Activated CD8-positive, alpha-beta T cell treated with anti-CD3 and anti-CD28 coated beads, Interleukin-2, amount 10 ng/mL, durations not matched to agents 7 days and 5 days (primary cell): ENCODE data around the gene BICC1. TPM values are rescaled to one million over a fixed set of nuclear protein-coding genes. Genes with fewer than 3 reads are reported as not detected.

Source experiments
- ATAC-seq: fragments of 150-1000 bp; cut with Tn5 transposase; one replicate; pipeline ENCODE4 v1.10.0; 2021; ENCODE audit warnings: moderate library complexity
- CTCF ChIA-PET: fragments of 350-600 bp; sonication (Branson Sonifier 250); formaldehyde crosslinking; loops from one replicate; lab custom pipeline; 2021; ENCODE audit warnings: antibody characterized with exemption; lab: Charles Lee
- POLR2A ChIA-PET: fragments of 350-600 bp; sonication (Branson Sonifier 250); formaldehyde crosslinking; loops from one replicate; lab custom pipeline; 2021; ENCODE audit warnings: antibody characterized with exemption; lab: Charles Lee
- DNase-seq: peaks from one replicate; pipeline ENCODE4 v3.0.0-alpha.2; 2020
- H3K27ac Mint-ChIP-seq: one replicate; pipeline ENCODE4 v1.8.0; 2021; ENCODE audit warnings: mild to moderate bottlenecking, mixed read lengths
- H3K27me3 Mint-ChIP-seq: one replicate; pipeline ENCODE4 v1.8.0; 2021; ENCODE audit warnings: low read depth, mixed read lengths
- H3K36me3 Mint-ChIP-seq: one replicate; pipeline ENCODE4 v1.8.0; 2021; ENCODE audit warnings: low read depth, mixed read lengths
- H3K4me1 Mint-ChIP-seq: one replicate; pipeline ENCODE4 v1.8.0; 2021; ENCODE audit warnings: low read depth, mixed read lengths
- H3K4me3 Mint-ChIP-seq: one replicate; pipeline ENCODE4 v1.8.0; 2021; ENCODE audit warnings: mild to moderate bottlenecking, mixed read lengths
- H3K9me3 Mint-ChIP-seq: one replicate; pipeline ENCODE4 v1.8.0; 2022; ENCODE audit warnings: mixed read lengths; ENCODE audit not compliant: insufficient read depth
- total RNA-seq, 2 experiments: library from RNA; stranded (reverse); gene quantifications; one replicate each; pipeline ENCODE4 v1.2.3, GENCODE V29; 2021

BICC1 gene
- total RNA-seq, 2 experiments from 2014 or later: not detected

GRCh38 chr10:58547963-58548362 lies 35.3 kb downstream of the BICC1 start:
- DNase-seq: no peak
- ChIA-PET CTCF (no interaction called here), POLR2A (no interaction called here)
- no peak overlapping the region for H3K27ac Mint-ChIP-seq
- no peak overlapping the region for H3K4me3 Mint-ChIP-seq
- H3K27me3 Mint-ChIP-seq: peaks cover 5% of the 10 kb centered on the region
- no peaks in the 10 kb centered on the region for H3K36me3 Mint-ChIP-seq
- H3K9me3 Mint-ChIP-seq: no peaks in the 10 kb centered on the region
- ATAC-seq: no peak
- H3K4me1 Mint-ChIP-seq: no peaks in the 10 kb centered on the region

GRCh38 chr10:58554316-58554715 lies 41.6 kb downstream of the BICC1 start:
- Mint-ChIP-seq H3K36me3 (no peaks in the 10 kb centered on the region), H3K4me1 (no peaks in the 10 kb centered on the region), H3K27ac (no peak overlapping the region), H3K4me3 (no peak overlapping the region), H3K9me3 (peaks cover 5% of the 10 kb centered on the region), H3K27me3 (peaks cover 5% of the 10 kb centered on the region)
- ChIA-PET POLR2A (no interaction called here), CTCF (no interaction called here)
- ATAC-seq: no peak
- no peak for DNase-seq

- ATAC-seq (no peak), DNase-seq (no peak)
- peaks cover 5% of the 10 kb centered on the region for H3K27me3 Mint-ChIP-seq
- H3K4me1 Mint-ChIP-seq: no peaks in the 10 kb centered on the region
- peaks cover 5% of the 10 kb centered on the region for H3K9me3 Mint-ChIP-seq
- ChIA-PET CTCF (no interaction called here), POLR2A (no interaction called here)
- no peaks in the 10 kb centered on the region for H3K36me3 Mint-ChIP-seq
- H3K27ac Mint-ChIP-seq: no peak overlapping the region
- no peak overlapping the region for H3K4me3 Mint-ChIP-seq
These were observed 42.7 kb downstream of the BICC1 start for GRCh38 chr10:58555170-58555929.

- CTCF ChIA-PET: no interaction called here
These were observed 43.2 kb downstream of the BICC1 start for GRCh38 chr10:58555930-58556311.

GRCh38 chr10:58556516-58557165 lies 44.0 kb downstream of the BICC1 start:
- no peaks in the 10 kb centered on the region for H3K4me1 Mint-ChIP-seq
- H3K36me3 Mint-ChIP-seq: no peaks in the 10 kb centered on the region
- peaks cover 6% of the 10 kb centered on the region for H3K9me3 Mint-ChIP-seq
- ChIA-PET POLR2A (no interaction called here), CTCF (no interaction called here)
- no peaks in the 10 kb centered on the region for H3K27me3 Mint-ChIP-seq
- DNase-seq (no peak), ATAC-seq (no peak)
- no peak overlapping the region for H3K27ac Mint-ChIP-seq
- H3K4me3 Mint-ChIP-seq: no peak overlapping the region

More at GRCh38 chr10:58555930-58556311, 43.2 kb downstream of the BICC1 start:
- ATAC-seq: no peak
- Mint-ChIP-seq H3K27me3 (peaks cover 3% of the 10 kb centered on the region), H3K36me3 (no peaks in the 10 kb centered on the region), H3K9me3 (peaks cover 5% of the 10 kb centered on the region), H3K27ac (no peak overlapping the region), H3K4me1 (no peaks in the 10 kb centered on the region), H3K4me3 (no peak overlapping the region)
- DNase-seq: no peak
- POLR2A ChIA-PET: no interaction called here

GRCh38 chr10:58557714-58558113 lies 45.0 kb downstream of the BICC1 start:
- ChIA-PET POLR2A (no interaction called here), CTCF (interaction anchor here (1.1 kb wide), 1 partner anchor 27 kb away, joined by 3 read pairs; no protein-coding TSS in a partner anchor)
- Mint-ChIP-seq H3K36me3 (no peaks in the 10 kb centered on the region), H3K9me3 (peaks cover 14% of the 10 kb centered on the region), H3K4me1 (no peaks in the 10 kb centered on the region), H3K27ac (no peak overlapping the region), H3K27me3 (no peaks in the 10 kb centered on the region), H3K4me3 (no peak overlapping the region)
- ATAC-seq: no peak
- no peak for DNase-seq

- Mint-ChIP-seq H3K9me3 (peaks cover 14% of the 10 kb centered on the region), H3K27ac (no peak overlapping the region), H3K4me3 (no peak overlapping the region), H3K27me3 (no peaks in the 10 kb centered on the region), H3K36me3 (no peaks in the 10 kb centered on the region), H3K4me1 (no peaks in the 10 kb centered on the region)
- ATAC-seq (no peak), DNase-seq (no peak)
- CTCF ChIA-PET: no interaction called here
- POLR2A ChIA-PET: no interaction called here
These were observed 47.4 kb downstream of the BICC1 start for GRCh38 chr10:58560068-58560467.

GRCh38 chr10:58565271-58565670 lies 52.6 kb downstream of the BICC1 start:
- ATAC-seq (no peak), DNase-seq (no peak)
- Mint-ChIP-seq H3K9me3 (peaks cover 9% of the 10 kb centered on the region), H3K4me3 (no peak overlapping the region), H3K4me1 (no peaks in the 10 kb centered on the region), H3K36me3 (no peaks in the 10 kb centered on the region), H3K27ac (no peak overlapping the region), H3K27me3 (no peaks in the 10 kb centered on the region)
- ChIA-PET CTCF (no interaction called here), POLR2A (no interaction called here)

GRCh38 chr10:58567652-58568051 lies 55.0 kb downstream of the BICC1 start:
- DNase-seq: no peak
- Mint-ChIP-seq H3K9me3 (no peaks in the 10 kb centered on the region), H3K4me1 (no peaks in the 10 kb centered on the region), H3K36me3 (no peaks in the 10 kb centered on the region), H3K4me3 (no peak overlapping the region), H3K27ac (no peak overlapping the region), H3K27me3 (no peaks in the 10 kb centered on the region)
- ATAC-seq: no peak
- POLR2A ChIA-PET: no interaction called here
- CTCF ChIA-PET: no interaction called here

GRCh38 chr10:58568428-58568935 lies 55.8 kb downstream of the BICC1 start:
- no peak overlapping the region for H3K4me3 Mint-ChIP-seq
- ChIA-PET CTCF (no interaction called here), POLR2A (no interaction called here)
- H3K4me1 Mint-ChIP-seq: no peaks in the 10 kb centered on the region
- H3K36me3 Mint-ChIP-seq: no peaks in the 10 kb centered on the region
- H3K9me3 Mint-ChIP-seq: no peaks in the 10 kb centered on the region
- DNase-seq (no peak), ATAC-seq (no peak)
- no peaks in the 10 kb centered on the region for H3K27me3 Mint-ChIP-seq
- no peak overlapping the region for H3K27ac Mint-ChIP-seq

GRCh38 chr10:58570307-58570723 lies 57.6 kb downstream of the BICC1 start:
- DNase-seq: no peak

GRCh38 chr10:58570979-58571378 lies 58.3 kb downstream of the BICC1 start:
- H3K27me3 Mint-ChIP-seq: no peaks in the 10 kb centered on the region
- DNase-seq: no peak
- H3K27ac Mint-ChIP-seq: no peak overlapping the region
- POLR2A ChIA-PET: no interaction called here
- ATAC-seq: no peak
- H3K36me3 Mint-ChIP-seq: no peaks in the 10 kb centered on the region
- CTCF ChIA-PET: no interaction called here
- no peak overlapping the region for H3K4me3 Mint-ChIP-seq
- no peaks in the 10 kb centered on the region for H3K4me1 Mint-ChIP-seq
- H3K9me3 Mint-ChIP-seq: no peaks in the 10 kb centered on the region

More at GRCh38 chr10:58570307-58570723, 57.6 kb downstream of the BICC1 start:
- Mint-ChIP-seq H3K4me1 (no peaks in the 10 kb centered on the region), H3K36me3 (no peaks in the 10 kb centered on the region), H3K4me3 (no peak overlapping the region), H3K9me3 (no peaks in the 10 kb centered on the region), H3K27me3 (no peaks in the 10 kb centered on the region), H3K27ac (no peak overlapping the region)
- ChIA-PET CTCF (no interaction called here), POLR2A (no interaction called here)
- no peak for ATAC-seq
